Calu3 (cell line): ENCODE data around the gene CHN2. TPM values are rescaled to one million over a fixed set of nuclear protein-coding genes. Genes with fewer than 3 reads are reported as not detected.

Experiments
- BruUV-seq: library from RNA; stranded (reverse); fragments of 400-500 nt; replicated peaks from 2 replicates; lab custom pipeline; 2021; lab: Mats Ljungman, UMichigan
- CTCF ChIA-PET: fragments of 300-600 bp; sonication (Branson Sonifier 250); formaldehyde crosslinking; loops from one replicate; lab custom pipeline; 2022; ENCODE audit warnings: antibody characterized with exemption; lab: Charles Lee
- DNase-seq: peaks from one replicate; pipeline ENCODE4 v3.0.0; 2022
- H3K27ac Mint-ChIP-seq: one replicate; pipeline ENCODE4 v1.8.0; 2022; ENCODE audit warnings: mixed read lengths; ENCODE audit not compliant: unreplicated experiment
- H3K27me3 Mint-ChIP-seq: one replicate; pipeline ENCODE4 v1.8.0; 2022; ENCODE audit warnings: mixed read lengths; ENCODE audit not compliant: unreplicated experiment
- H3K36me3 Mint-ChIP-seq: one replicate; pipeline ENCODE4 v1.8.0; 2022; ENCODE audit warnings: mild to moderate bottlenecking, moderate library complexity, mixed read lengths; ENCODE audit not compliant: insufficient read depth, unreplicated experiment
- H3K4me1 Mint-ChIP-seq: one replicate; pipeline ENCODE4 v1.8.0; 2022; ENCODE audit warnings: mild to moderate bottlenecking, low read depth, mixed read lengths; ENCODE audit not compliant: unreplicated experiment
- H3K4me3 Mint-ChIP-seq: one replicate; pipeline ENCODE4 v1.8.0; 2022; ENCODE audit warnings: mild to moderate bottlenecking, low read depth, moderate library complexity, mixed read lengths; ENCODE audit not compliant: unreplicated experiment
- H3K9me3 Mint-ChIP-seq: one replicate; pipeline ENCODE4 v1.8.0; 2022; ENCODE audit warnings: low read depth, mixed read lengths; ENCODE audit not compliant: unreplicated experiment
- CTCF ChIP-seq: fragments of 200-600 bp; IDR thresholded peaks from one replicate; pipeline ENCODE4 v1.8.0; 2022; ENCODE audit warnings: antibody characterized with exemption; ENCODE audit not compliant: unreplicated experiment
- intact Hi-C: fragments of 100-400 bp; cut with micrococcal nuclease; formaldehyde crosslinking; loops from one replicate; pipeline ENCODE4 v1.10.0; 2022; ENCODE audit not compliant: unreplicated experiment
- total RNA-seq: library from RNA; stranded (reverse); gene quantifications from 2 replicates; pipeline ENCODE4 v1.2.3, GENCODE V29; 2022

Gene CHN2
- total RNA-seq, 1 experiment from 2014 or later = 12.4 TPM

GRCh38 chr7:29457141-29457561, 262.6 kb downstream of the CHN2 start:
- intact Hi-C loops = no loop called here
- H3K27ac Mint-ChIP-seq = no peak overlapping the region
- DNase-seq = no peak
- BruUV-seq = no TSS peak
- peaks cover 25% of the 10 kb centered on the region for H3K27me3 Mint-ChIP-seq
- CTCF ChIA-PET = no interaction called here
- no peak overlapping the region for H3K4me3 Mint-ChIP-seq
- no peak for TF ChIP-seq CTCF
- H3K9me3 Mint-ChIP-seq = no peaks in the 10 kb centered on the region
- no peaks in the 10 kb centered on the region for H3K4me1 Mint-ChIP-seq
- no peaks in the 10 kb centered on the region for H3K36me3 Mint-ChIP-seq

- BruUV-seq = no TSS peak
- intact Hi-C loops = no loop called here
- no peaks in the 10 kb centered on the region for H3K36me3 Mint-ChIP-seq
- H3K4me3 Mint-ChIP-seq = no peak overlapping the region
- peaks cover 25% of the 10 kb centered on the region for H3K27me3 Mint-ChIP-seq
- CTCF ChIA-PET = no interaction called here
- no peaks in the 10 kb centered on the region for H3K4me1 Mint-ChIP-seq
- no peak for TF ChIP-seq CTCF
- H3K9me3 Mint-ChIP-seq = no peaks in the 10 kb centered on the region
- DNase-seq = no peak
- H3K27ac Mint-ChIP-seq = no peak overlapping the region
Measured at GRCh38 chr7:29457565-29458011, 263.0 kb downstream of the CHN2 start.

GRCh38 chr7:29458933-29459332, 264.4 kb downstream of the CHN2 start:
- intact Hi-C loops = no loop called here
- no TSS peak for BruUV-seq
- no peaks in the 10 kb centered on the region for H3K4me1 Mint-ChIP-seq

DNA sequence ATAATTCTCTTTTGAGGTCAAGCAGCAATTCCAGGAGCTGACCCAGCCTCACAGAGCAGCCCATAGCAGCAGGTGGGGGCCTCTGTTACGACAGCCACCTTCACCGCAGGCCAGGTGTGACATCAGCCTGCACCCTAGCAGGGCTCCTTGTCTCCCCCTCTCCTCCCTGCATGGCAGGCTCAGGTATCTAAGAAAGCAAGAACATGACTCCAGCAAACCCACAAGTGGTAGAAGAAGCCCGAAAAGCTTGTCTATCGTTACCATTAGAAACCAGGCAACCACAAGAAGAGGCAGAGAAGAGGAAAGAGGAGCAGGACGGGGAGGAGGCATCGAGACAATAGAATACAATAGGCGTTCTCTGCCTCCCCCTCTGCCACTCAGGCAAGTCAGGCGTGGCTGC, 265.0 kb downstream of the CHN2 start:
- no TSS peak for BruUV-seq
- Mint-ChIP-seq H3K36me3 (no peaks in the 10 kb centered on the region), H3K27me3 (peaks cover 25% of the 10 kb centered on the region), H3K4me3 (no peak overlapping the region), H3K27ac (no peak overlapping the region), H3K4me1 (no peaks in the 10 kb centered on the region), H3K9me3 (no peaks in the 10 kb centered on the region)
- intact Hi-C loops = no loop called here
- no peak for TF ChIP-seq CTCF
- DNase-seq = no peak
- CTCF ChIA-PET = interaction anchor here (0.6 kb wide), 2 partner anchors 43 to 345 kb away, joined by 4 to 7 read pairs; no protein-coding TSS in a partner anchor

More at GRCh38 chr7:29458933-29459332, 264.4 kb downstream of the CHN2 start:
- Mint-ChIP-seq H3K36me3 (no peaks in the 10 kb centered on the region), H3K9me3 (no peaks in the 10 kb centered on the region), H3K27ac (no peak overlapping the region), H3K27me3 (peaks cover 25% of the 10 kb centered on the region), H3K4me3 (no peak overlapping the region)
- no peak for DNase-seq
- TF ChIP-seq CTCF = no peak
- CTCF ChIA-PET = no interaction called here
